GM10266 (cell line): ENCODE data around the gene FAM20B.
A peak's percentile ranks its signal among the peaks of the same experiment; 100 is the strongest.

Experiments
- DNase-seq: peaks from one replicate; pipeline ENCODE4 v3.0.0; 2012; ENCODE audit errors: extremely low spot score
- CTCF ChIP-seq: IDR thresholded peaks from 2 replicates; pipeline ENCODE4 v1.5.1; 2012; ENCODE audit warnings: mild to moderate bottlenecking, low read depth; ENCODE audit not compliant: control insufficient read depth, insufficient read depth; ENCODE audit errors: missing control alignments

The FAM20B gene

GRCh38 chr1:179107706-179108629 lies 82.3 kb downstream of the FAM20B start:
- no peak for TF ChIP-seq CTCF
- DNase-seq: no peak

GRCh38 chr1:179108644-179109043 lies 83.0 kb downstream of the FAM20B start:
- TF ChIP-seq CTCF: no peak
- no peak for DNase-seq

GRCh38 chr1:179115181-179115580 lies 89.5 kb downstream of the FAM20B start:
- no peak for DNase-seq
- TF ChIP-seq CTCF: no peak

GRCh38 chr1:179119513-179119912 lies 93.8 kb downstream of the FAM20B start:
- DNase-seq: no peak
- no peak for TF ChIP-seq CTCF

GRCh38 chr1:179120736-179121135 lies 95.0 kb downstream of the FAM20B start:
- DNase-seq: no peak
- no peak for TF ChIP-seq CTCF

- TF ChIP-seq CTCF: peak; percentile 56
- peak; percentile 29 for DNase-seq
These were observed 95.7 kb downstream of the FAM20B start for GRCh38 chr1:179121159-179121938.
